HEK293 (cell line): ENCODE data around the gene EEFSEC.

Experiments
- CTCF ChIA-PET: fragments of 350-600 bp; formaldehyde crosslinking; extraction: SDS; loops from one replicate; lab custom pipeline; 2021; ENCODE audit warnings: antibody characterized with exemption; lab: Yijun Ruan, JAX
- POLR2A ChIA-PET: fragments of 300-600 bp; formaldehyde crosslinking; extraction: SDS; loops from one replicate; lab custom pipeline; 2020; ENCODE audit warnings: antibody characterized with exemption, inconsistent platforms; lab: Yijun Ruan, JAX
- H3K27ac ChIP-seq: fragments of 200-500 bp; sonication (Bioruptor generic); 2 replicates; pipeline ENCODE4 v1.5.1; 2014; ENCODE audit warnings: low read depth, low read length, control low read depth, inconsistent platforms; ENCODE audit errors: extremely low read depth
- H3K36me3 ChIP-seq, 2 experiments: fragments of 200-500 bp in 1 of 2; sonication (Bioruptor generic) in 1 of 2; 1 replicate in 1 of 2; 2 replicates in 1 of 2; pipeline ENCODE4 v1.5.1; 2014 to 2017; ENCODE audit warnings: inconsistent platforms in 2 of 2, low read length in 2 of 2; ENCODE audit not compliant: control insufficient read depth in 2 of 2, insufficient read depth in 1 of 2
- H3K4me1 ChIP-seq: fragments of 200-500 bp; sonication (Bioruptor generic); 2 replicates; pipeline ENCODE4 v1.5.1; 2014; ENCODE audit warnings: mild to moderate bottlenecking, low read length, inconsistent platforms; ENCODE audit not compliant: control insufficient read depth, insufficient read depth
- H3K4me3 ChIP-seq: 2 replicates; pipeline ENCODE4 v1.5.1; 2011; ENCODE audit warnings: low read depth, mild to moderate bottlenecking, control low read depth, low read length, moderate library complexity
- H3K9me3 ChIP-seq: fragments of 200-500 bp; sonication (Bioruptor generic); 2 replicates; pipeline ENCODE4 v1.5.1; 2014; ENCODE audit warnings: low read depth, low read length, inconsistent platforms; ENCODE audit not compliant: control insufficient read depth, insufficient read depth
- EGR2 ChIP-seq: fragments of 450-650 bp; formaldehyde crosslinking; IDR thresholded peaks from 2 replicates; pipeline ENCODE4 v1.5.1; 2016; ENCODE audit warnings: low read depth, missing biosample characterization, missing genetic modification characterization
- KLF9 ChIP-seq: fragments of 450-650 bp; formaldehyde crosslinking; IDR thresholded peaks from 2 replicates; pipeline ENCODE4 v1.5.1; 2016; ENCODE audit warnings: missing biosample characterization, missing genetic modification characterization, low read depth
- OSR2 ChIP-seq: fragments of 450-650 bp; formaldehyde crosslinking; IDR thresholded peaks from 2 replicates; pipeline ENCODE4 v1.5.1; 2016; ENCODE audit warnings: missing biosample characterization, missing genetic modification characterization
- PRDM1 ChIP-seq: fragments of 450-650 bp; formaldehyde crosslinking; IDR thresholded peaks from 2 replicates; pipeline ENCODE4; 2016; ENCODE audit warnings: missing biosample characterization, missing genetic modification characterization
- ZNF10 ChIP-seq: fragments of 450-650 bp; formaldehyde crosslinking; IDR thresholded peaks from 2 replicates; pipeline ENCODE4 v1.5.1; 2017; ENCODE audit warnings: missing biosample characterization, missing genetic modification characterization
- ZNF112 ChIP-seq: fragments of 450-650 bp; formaldehyde crosslinking; IDR thresholded peaks from 2 replicates; pipeline ENCODE4 v1.5.0; 2017; ENCODE audit warnings: missing biosample characterization, missing genetic modification characterization
- ZNF121 ChIP-seq: fragments of 450-650 bp; formaldehyde crosslinking; IDR thresholded peaks from 2 replicates; pipeline ENCODE4 v1.5.1; 2016; ENCODE audit warnings: missing biosample characterization, missing genetic modification characterization
- ZNF157 ChIP-seq: fragments of 450-650 bp; formaldehyde crosslinking; IDR thresholded peaks from 2 replicates; pipeline ENCODE4 v1.5.1; 2016; ENCODE audit warnings: missing biosample characterization, missing genetic modification characterization
- ZNF184 ChIP-seq: fragments of 450-650 bp; IDR thresholded peaks from 2 replicates; pipeline ENCODE4 v1.5.1; 2018; ENCODE audit warnings: missing biosample characterization, mild to moderate bottlenecking, missing genetic modification characterization
- ZNF248 ChIP-seq: fragments of 450-650 bp; formaldehyde crosslinking; IDR thresholded peaks from 2 replicates; pipeline ENCODE4 v1.5.1; 2017; ENCODE audit warnings: missing biosample characterization, missing genetic modification characterization
- ZNF335 ChIP-seq: fragments of 450-650 bp; formaldehyde crosslinking; conservative IDR thresholded peaks from 2 replicates; pipeline ENCODE4 v1.5.1; 2016; ENCODE audit warnings: missing biosample characterization, missing genetic modification characterization
- ZNF366 ChIP-seq: fragments of 450-650 bp; formaldehyde crosslinking; conservative IDR thresholded peaks from 2 replicates; pipeline ENCODE4 v1.5.1; 2016; ENCODE audit warnings: missing biosample characterization, missing genetic modification characterization
- ZNF501 ChIP-seq: fragments of 450-650 bp; formaldehyde crosslinking; IDR thresholded peaks from 2 replicates; pipeline ENCODE4 v1.5.1; 2016; ENCODE audit warnings: missing biosample characterization, missing genetic modification characterization
- ZNF514 ChIP-seq: fragments of 450-650 bp; formaldehyde crosslinking; IDR thresholded peaks from 2 replicates; pipeline ENCODE4 v1.5.1; 2016; ENCODE audit warnings: missing biosample characterization, missing genetic modification characterization
- ZNF701 ChIP-seq: fragments of 450-650 bp; formaldehyde crosslinking; IDR thresholded peaks from 2 replicates; pipeline ENCODE4 v1.5.1; 2016; ENCODE audit warnings: missing biosample characterization, missing genetic modification characterization
- ZXDB ChIP-seq: fragments of 450-650 bp; formaldehyde crosslinking; IDR thresholded peaks from 2 replicates; pipeline ENCODE4 v1.5.1; 2016; ENCODE audit warnings: missing biosample characterization, missing genetic modification characterization
- TF ChIP-seq, protein P1 (sequence below): fragments of 450-650 bp; formaldehyde crosslinking; IDR thresholded peaks from 2 replicates; pipeline ENCODE4 v1.5.1; 2016; ENCODE audit warnings: missing biosample characterization, missing genetic modification characterization
- TF ChIP-seq, protein P2 (sequence below): fragments of 450-650 bp; formaldehyde crosslinking; IDR thresholded peaks from 2 replicates; pipeline ENCODE4 v1.5.1; 2016; ENCODE audit warnings: missing biosample characterization, missing genetic modification characterization
- TF ChIP-seq, protein P3 (sequence below): fragments of 450-650 bp; formaldehyde crosslinking; IDR thresholded peaks from 2 replicates; pipeline ENCODE4 v1.5.0; 2017; ENCODE audit warnings: missing biosample characterization, missing genetic modification characterization, borderline replicate concordance

Gene EEFSEC

GRCh38 chr3:128128251-128128650, 25.0 kb upstream of the EEFSEC start (continued):
- TF ChIP-seq, protein P1, sequence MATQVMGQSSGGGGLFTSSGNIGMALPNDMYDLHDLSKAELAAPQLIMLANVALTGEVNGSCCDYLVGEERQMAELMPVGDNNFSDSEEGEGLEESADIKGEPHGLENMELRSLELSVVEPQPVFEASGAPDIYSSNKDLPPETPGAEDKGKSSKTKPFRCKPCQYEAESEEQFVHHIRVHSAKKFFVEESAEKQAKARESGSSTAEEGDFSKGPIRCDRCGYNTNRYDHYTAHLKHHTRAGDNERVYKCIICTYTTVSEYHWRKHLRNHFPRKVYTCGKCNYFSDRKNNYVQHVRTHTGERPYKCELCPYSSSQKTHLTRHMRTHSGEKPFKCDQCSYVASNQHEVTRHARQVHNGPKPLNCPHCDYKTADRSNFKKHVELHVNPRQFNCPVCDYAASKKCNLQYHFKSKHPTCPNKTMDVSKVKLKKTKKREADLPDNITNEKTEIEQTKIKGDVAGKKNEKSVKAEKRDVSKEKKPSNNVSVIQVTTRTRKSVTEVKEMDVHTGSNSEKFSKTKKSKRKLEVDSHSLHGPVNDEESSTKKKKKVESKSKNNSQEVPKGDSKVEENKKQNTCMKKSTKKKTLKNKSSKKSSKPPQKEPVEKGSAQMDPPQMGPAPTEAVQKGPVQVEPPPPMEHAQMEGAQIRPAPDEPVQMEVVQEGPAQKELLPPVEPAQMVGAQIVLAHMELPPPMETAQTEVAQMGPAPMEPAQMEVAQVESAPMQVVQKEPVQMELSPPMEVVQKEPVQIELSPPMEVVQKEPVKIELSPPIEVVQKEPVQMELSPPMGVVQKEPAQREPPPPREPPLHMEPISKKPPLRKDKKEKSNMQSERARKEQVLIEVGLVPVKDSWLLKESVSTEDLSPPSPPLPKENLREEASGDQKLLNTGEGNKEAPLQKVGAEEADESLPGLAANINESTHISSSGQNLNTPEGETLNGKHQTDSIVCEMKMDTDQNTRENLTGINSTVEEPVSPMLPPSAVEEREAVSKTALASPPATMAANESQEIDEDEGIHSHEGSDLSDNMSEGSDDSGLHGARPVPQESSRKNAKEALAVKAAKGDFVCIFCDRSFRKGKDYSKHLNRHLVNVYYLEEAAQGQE (tag by site-specific recombination), result no peak
- TF ChIP-seq ZNF501 (tag by site-specific recombination), result no peak
- no peak for TF ChIP-seq ZNF10 (tag by site-specific recombination)
- no peak for TF ChIP-seq ZNF366 (tag by site-specific recombination)
- TF ChIP-seq, protein P2, sequence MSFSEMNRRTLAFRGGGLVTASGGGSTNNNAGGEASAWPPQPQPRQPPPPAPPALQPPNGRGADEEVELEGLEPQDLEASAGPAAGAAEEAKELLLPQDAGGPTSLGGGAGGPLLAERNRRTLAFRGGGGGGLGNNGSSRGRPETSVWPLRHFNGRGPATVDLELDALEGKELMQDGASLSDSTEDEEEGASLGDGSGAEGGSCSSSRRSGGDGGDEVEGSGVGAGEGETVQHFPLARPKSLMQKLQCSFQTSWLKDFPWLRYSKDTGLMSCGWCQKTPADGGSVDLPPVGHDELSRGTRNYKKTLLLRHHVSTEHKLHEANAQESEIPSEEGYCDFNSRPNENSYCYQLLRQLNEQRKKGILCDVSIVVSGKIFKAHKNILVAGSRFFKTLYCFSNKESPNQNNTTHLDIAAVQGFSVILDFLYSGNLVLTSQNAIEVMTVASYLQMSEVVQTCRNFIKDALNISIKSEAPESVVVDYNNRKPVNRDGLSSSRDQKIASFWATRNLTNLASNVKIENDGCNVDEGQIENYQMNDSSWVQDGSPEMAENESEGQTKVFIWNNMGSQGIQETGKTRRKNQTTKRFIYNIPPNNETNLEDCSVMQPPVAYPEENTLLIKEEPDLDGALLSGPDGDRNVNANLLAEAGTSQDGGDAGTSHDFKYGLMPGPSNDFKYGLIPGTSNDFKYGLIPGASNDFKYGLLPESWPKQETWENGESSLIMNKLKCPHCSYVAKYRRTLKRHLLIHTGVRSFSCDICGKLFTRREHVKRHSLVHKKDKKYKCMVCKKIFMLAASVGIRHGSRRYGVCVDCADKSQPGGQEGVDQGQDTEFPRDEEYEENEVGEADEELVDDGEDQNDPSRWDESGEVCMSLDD (tag by site-specific recombination), result no peak
- TF ChIP-seq KLF9, result no peak
- no peak for TF ChIP-seq ZNF701 (tag by site-specific recombination)
- TF ChIP-seq, protein P3, sequence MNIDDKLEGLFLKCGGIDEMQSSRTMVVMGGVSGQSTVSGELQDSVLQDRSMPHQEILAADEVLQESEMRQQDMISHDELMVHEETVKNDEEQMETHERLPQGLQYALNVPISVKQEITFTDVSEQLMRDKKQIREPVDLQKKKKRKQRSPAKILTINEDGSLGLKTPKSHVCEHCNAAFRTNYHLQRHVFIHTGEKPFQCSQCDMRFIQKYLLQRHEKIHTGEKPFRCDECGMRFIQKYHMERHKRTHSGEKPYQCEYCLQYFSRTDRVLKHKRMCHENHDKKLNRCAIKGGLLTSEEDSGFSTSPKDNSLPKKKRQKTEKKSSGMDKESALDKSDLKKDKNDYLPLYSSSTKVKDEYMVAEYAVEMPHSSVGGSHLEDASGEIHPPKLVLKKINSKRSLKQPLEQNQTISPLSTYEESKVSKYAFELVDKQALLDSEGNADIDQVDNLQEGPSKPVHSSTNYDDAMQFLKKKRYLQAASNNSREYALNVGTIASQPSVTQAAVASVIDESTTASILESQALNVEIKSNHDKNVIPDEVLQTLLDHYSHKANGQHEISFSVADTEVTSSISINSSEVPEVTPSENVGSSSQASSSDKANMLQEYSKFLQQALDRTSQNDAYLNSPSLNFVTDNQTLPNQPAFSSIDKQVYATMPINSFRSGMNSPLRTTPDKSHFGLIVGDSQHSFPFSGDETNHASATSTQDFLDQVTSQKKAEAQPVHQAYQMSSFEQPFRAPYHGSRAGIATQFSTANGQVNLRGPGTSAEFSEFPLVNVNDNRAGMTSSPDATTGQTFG (tag by site-specific recombination), result no peak

GRCh38 chr3:128131897-128132646, 21.2 kb upstream of the EEFSEC start:
- H3K9me3 ChIP-seq, result no peaks in the 10 kb centered on the region
- no peaks in the 10 kb centered on the region for H3K36me3 ChIP-seq
- no peak overlapping the region for H3K4me3 ChIP-seq
- H3K4me1 ChIP-seq, result no peaks in the 10 kb centered on the region
- ChIA-PET CTCF (interaction anchor here (0.6 to 3.1 kb wide), 7 partner anchors 8 to 557 kb away, joined by 3 to 35 read pairs (median 10); partner anchors contain the start of gene RUVBL1), POLR2A (interaction anchor here (2.0 kb wide), 1 partner anchor 9 kb away, joined by 12 read pairs; the partner anchor contains the start of gene RUVBL1)
- H3K27ac ChIP-seq, result no peak overlapping the region
- no peak for TF ChIP-seq ZNF366 (tag by site-specific recombination)
- TF ChIP-seq ZNF157 (tag by site-specific recombination), result no peak
- TF ChIP-seq PRDM1 (tag by site-specific recombination), result no peak
- TF ChIP-seq EGR2 (tag by site-specific recombination), result no peak
- no peak for TF ChIP-seq ZNF248 (tag by site-specific recombination)
- TF ChIP-seq ZNF121 (tag by site-specific recombination), result no peak
- no peak for TF ChIP-seq OSR2
- TF ChIP-seq ZXDB (tag by site-specific recombination), result no peak
- no peak for TF ChIP-seq ZNF184 (tag by site-specific recombination)
- no peak for TF ChIP-seq ZNF112 (tag by site-specific recombination)
- no peak for TF ChIP-seq ZNF514 (tag by site-specific recombination)
- no peak for TF ChIP-seq ZNF335 (tag by site-specific recombination)
- TF ChIP-seq, all 188 proteins: peak for 0
